WTC11 (cell line): ENCODE data around the gene CLCA1. TPM values are rescaled to one million over a fixed set of nuclear protein-coding genes. Genes with fewer than 3 reads are reported as not detected.

Source experiments
- ATAC-seq: fragments of 200-7000 bp; cut with Tn5 transposase; 2 replicates; pipeline ENCODE4 v1.10.0; 2021; ENCODE audit warnings: mild to moderate bottlenecking, moderate library complexity
- CTCF ChIA-PET: fragments of 300-600 bp; sonication (Branson Sonifier 250); formaldehyde crosslinking; loops from one replicate; lab custom pipeline; 2021; ENCODE audit warnings: antibody characterized with exemption; lab: Charles Lee
- POLR2A ChIA-PET: fragments of 350-600 bp; sonication (Branson Sonifier 250); formaldehyde crosslinking; loops from one replicate; lab custom pipeline; 2021; ENCODE audit warnings: antibody characterized with exemption; lab: Charles Lee
- DNase-seq: peaks from one replicate; pipeline ENCODE4 v3.0.0; 2021; ENCODE audit warnings: low spot score
- H3K27ac Mint-ChIP-seq: 2 replicates; pipeline ENCODE4 v1.8.0; 2021; ENCODE audit warnings: mixed read lengths
- H3K27me3 Mint-ChIP-seq: 2 replicates; pipeline ENCODE4 v1.8.0; 2021; ENCODE audit warnings: low read depth, mild to moderate bottlenecking, moderate library complexity, mixed read lengths
- H3K36me3 Mint-ChIP-seq: 2 replicates; pipeline ENCODE4 v1.8.0; 2021; ENCODE audit warnings: mixed read lengths
- H3K4me1 Mint-ChIP-seq: 2 replicates; pipeline ENCODE4 v1.8.0; 2022; ENCODE audit warnings: mixed read lengths
- H3K4me3 Mint-ChIP-seq: 2 replicates; pipeline ENCODE4 v1.8.0; 2021; ENCODE audit warnings: mild to moderate bottlenecking, moderate library complexity, mixed read lengths
- H3K9me3 Mint-ChIP-seq: 2 replicates; pipeline ENCODE4 v1.8.0; 2021; ENCODE audit warnings: mixed read lengths
- CREB1 ChIP-seq: sonication (generic); formaldehyde crosslinking; IDR thresholded peaks from 2 replicates; pipeline ENCODE4 v1.8.0; 2023; ENCODE audit warnings: mild to moderate bottlenecking, missing genetic modification reagents
- CREM ChIP-seq: sonication (generic); formaldehyde crosslinking; IDR thresholded peaks from 2 replicates; pipeline ENCODE4 v1.8.1; 2022; ENCODE audit warnings: mild to moderate bottlenecking, missing genetic modification reagents, moderate library complexity
- FOXP1 ChIP-seq: sonication (generic); formaldehyde crosslinking; IDR thresholded peaks from 2 replicates; pipeline ENCODE4 v1.8.0; 2022; ENCODE audit warnings: missing genetic modification reagents, mild to moderate bottlenecking, moderate library complexity, borderline replicate concordance
- GTF2I ChIP-seq: fragments of 250-450 bp; sonication (Bioruptor Pico); conservative IDR thresholded peaks from 2 replicates; pipeline ENCODE4 v1.4.0; 2021; ENCODE audit warnings: mild to moderate bottlenecking
- TP53 ChIP-seq: sonication (generic); formaldehyde crosslinking; IDR thresholded peaks from 2 replicates; pipeline ENCODE4 v1.8.1; 2023; ENCODE audit warnings: mild to moderate bottlenecking, missing genetic modification reagents
- ZNF121 ChIP-seq: sonication (generic); formaldehyde crosslinking; IDR thresholded peaks from 2 replicates; pipeline ENCODE4 v1.8.0; 2023; ENCODE audit warnings: missing genetic modification reagents
- ZNF317 ChIP-seq: sonication (generic); formaldehyde crosslinking; IDR thresholded peaks from 2 replicates; pipeline ENCODE4 v1.8.1; 2023; ENCODE audit warnings: low read depth, mild to moderate bottlenecking, moderate library complexity, missing genetic modification reagents, borderline replicate concordance
- total RNA-seq: library from RNA; stranded (reverse); gene quantifications from 3 replicates; pipeline ENCODE4 v1.2.3, GENCODE V29; 2021
- TF ChIP-seq, protein P1 (sequence below): fragments of 250-450 bp; sonication (Bioruptor Pico); IDR thresholded peaks from 2 replicates; pipeline ENCODE4 v1.9.0; 2021; ENCODE audit warnings: mild to moderate bottlenecking
- TF ChIP-seq, protein P2 (sequence below): sonication (generic); formaldehyde crosslinking; IDR thresholded peaks from 2 replicates; pipeline ENCODE4 v1.8.1; 2023; ENCODE audit warnings: mild to moderate bottlenecking, moderate library complexity, missing genetic modification reagents
- TF ChIP-seq, protein P3 (sequence below): fragments of 250-450 bp; sonication (Bioruptor Pico); IDR thresholded peaks from 2 replicates; pipeline ENCODE4 v1.9.0; 2021; ENCODE audit warnings: mild to moderate bottlenecking, borderline replicate concordance
- TF ChIP-seq, protein P4 (sequence below): fragments of 200-600 bp; IDR thresholded peaks from 2 replicates; pipeline ENCODE4 v1.8.0; 2022; ENCODE audit warnings: antibody characterized with exemption
- TF ChIP-seq, protein P5 (sequence below): sonication (generic); formaldehyde crosslinking; IDR thresholded peaks from 2 replicates; pipeline ENCODE4 v1.8.0; 2022; ENCODE audit warnings: mild to moderate bottlenecking, missing genetic modification reagents
- TF ChIP-seq, protein P6 (sequence below): sonication (generic); formaldehyde crosslinking; IDR thresholded peaks from 2 replicates; pipeline ENCODE4 v1.8.0; 2023; ENCODE audit warnings: mild to moderate bottlenecking, missing genetic modification reagents

The CLCA1 gene
- total RNA-seq, 1 experiment from 2014 or later: 0.11 TPM

DNA sequence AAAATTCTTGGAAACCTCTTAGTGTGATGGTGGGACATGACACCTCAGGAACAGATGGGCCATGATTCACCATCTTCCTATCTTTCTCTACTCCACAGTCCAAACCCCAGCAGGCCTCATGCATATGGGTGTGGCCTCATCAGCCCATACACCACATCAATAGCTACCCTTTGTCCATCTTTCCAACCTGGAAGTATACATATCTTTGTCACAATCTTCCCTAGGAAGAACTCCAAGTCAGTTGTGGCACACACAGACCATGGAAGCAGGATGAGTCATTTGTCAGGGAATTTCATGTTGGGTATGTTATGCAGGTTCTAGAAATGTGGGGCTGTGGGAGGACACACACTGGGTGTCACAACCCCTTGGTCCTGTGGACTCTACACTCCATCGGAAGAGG, 47.6 kb downstream of the CLCA1 start:
- no peak overlapping the region for H3K4me3 Mint-ChIP-seq
- TF ChIP-seq TP53: no peak
- no peak for TF ChIP-seq FOXP1 (CRISPR knock-in tag)
- TF ChIP-seq, protein P1, sequence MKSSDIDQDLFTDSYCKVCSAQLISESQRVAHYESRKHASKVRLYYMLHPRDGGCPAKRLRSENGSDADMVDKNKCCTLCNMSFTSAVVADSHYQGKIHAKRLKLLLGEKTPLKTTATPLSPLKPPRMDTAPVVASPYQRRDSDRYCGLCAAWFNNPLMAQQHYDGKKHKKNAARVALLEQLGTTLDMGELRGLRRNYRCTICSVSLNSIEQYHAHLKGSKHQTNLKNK (CRISPR knock-in tag): no peak
- TF ChIP-seq, protein P2, sequence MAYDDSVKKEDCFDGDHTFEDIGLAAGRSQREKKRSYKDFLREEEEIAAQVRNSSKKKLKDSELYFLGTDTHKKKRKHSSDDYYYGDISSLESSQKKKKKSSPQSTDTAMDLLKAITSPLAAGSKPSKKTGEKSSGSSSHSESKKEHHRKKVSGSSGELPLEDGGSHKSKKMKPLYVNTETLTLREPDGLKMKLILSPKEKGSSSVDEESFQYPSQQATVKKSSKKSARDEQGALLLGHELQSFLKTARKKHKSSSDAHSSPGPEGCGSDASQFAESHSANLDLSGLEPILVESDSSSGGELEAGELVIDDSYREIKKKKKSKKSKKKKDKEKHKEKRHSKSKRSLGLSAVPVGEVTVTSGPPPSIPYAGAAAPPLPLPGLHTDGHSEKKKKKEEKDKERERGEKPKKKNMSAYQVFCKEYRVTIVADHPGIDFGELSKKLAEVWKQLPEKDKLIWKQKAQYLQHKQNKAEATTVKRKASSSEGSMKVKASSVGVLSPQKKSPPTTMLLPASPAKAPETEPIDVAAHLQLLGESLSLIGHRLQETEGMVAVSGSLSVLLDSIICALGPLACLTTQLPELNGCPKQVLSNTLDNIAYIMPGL (CRISPR knock-in tag): no peak
- TF ChIP-seq, protein P3, sequence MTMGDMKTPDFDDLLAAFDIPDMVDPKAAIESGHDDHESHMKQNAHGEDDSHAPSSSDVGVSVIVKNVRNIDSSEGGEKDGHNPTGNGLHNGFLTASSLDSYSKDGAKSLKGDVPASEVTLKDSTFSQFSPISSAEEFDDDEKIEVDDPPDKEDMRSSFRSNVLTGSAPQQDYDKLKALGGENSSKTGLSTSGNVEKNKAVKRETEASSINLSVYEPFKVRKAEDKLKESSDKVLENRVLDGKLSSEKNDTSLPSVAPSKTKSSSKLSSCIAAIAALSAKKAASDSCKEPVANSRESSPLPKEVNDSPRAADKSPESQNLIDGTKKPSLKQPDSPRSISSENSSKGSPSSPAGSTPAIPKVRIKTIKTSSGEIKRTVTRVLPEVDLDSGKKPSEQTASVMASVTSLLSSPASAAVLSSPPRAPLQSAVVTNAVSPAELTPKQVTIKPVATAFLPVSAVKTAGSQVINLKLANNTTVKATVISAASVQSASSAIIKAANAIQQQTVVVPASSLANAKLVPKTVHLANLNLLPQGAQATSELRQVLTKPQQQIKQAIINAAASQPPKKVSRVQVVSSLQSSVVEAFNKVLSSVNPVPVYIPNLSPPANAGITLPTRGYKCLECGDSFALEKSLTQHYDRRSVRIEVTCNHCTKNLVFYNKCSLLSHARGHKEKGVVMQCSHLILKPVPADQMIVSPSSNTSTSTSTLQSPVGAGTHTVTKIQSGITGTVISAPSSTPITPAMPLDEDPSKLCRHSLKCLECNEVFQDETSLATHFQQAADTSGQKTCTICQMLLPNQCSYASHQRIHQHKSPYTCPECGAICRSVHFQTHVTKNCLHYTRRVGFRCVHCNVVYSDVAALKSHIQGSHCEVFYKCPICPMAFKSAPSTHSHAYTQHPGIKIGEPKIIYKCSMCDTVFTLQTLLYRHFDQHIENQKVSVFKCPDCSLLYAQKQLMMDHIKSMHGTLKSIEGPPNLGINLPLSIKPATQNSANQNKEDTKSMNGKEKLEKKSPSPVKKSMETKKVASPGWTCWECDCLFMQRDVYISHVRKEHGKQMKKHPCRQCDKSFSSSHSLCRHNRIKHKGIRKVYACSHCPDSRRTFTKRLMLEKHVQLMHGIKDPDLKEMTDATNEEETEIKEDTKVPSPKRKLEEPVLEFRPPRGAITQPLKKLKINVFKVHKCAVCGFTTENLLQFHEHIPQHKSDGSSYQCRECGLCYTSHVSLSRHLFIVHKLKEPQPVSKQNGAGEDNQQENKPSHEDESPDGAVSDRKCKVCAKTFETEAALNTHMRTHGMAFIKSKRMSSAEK (CRISPR knock-in tag): no peak
- no peak for TF ChIP-seq ZNF317
- TF ChIP-seq, all 79 proteins: peak for 0
- ATAC-seq (no peak), DNase-seq (no peak)
- no peaks in the 10 kb centered on the region for H3K27me3 Mint-ChIP-seq
- peaks cover 3% of the 10 kb centered on the region; the same call in 1 of the 2 replicates for H3K9me3 Mint-ChIP-seq
- peaks cover 5% of the 10 kb centered on the region for H3K4me1 Mint-ChIP-seq
- POLR2A ChIA-PET: no interaction called here
- no peaks in the 10 kb centered on the region for H3K36me3 Mint-ChIP-seq
- CTCF ChIA-PET: interaction anchor here (1.3 to 1.4 kb wide), 3 partner anchors 14 to 189 kb away, joined by 4 to 5 read pairs (median 4); partner anchors contain the start of gene SH3GLB1
- H3K27ac Mint-ChIP-seq: no peak overlapping the region

DNA sequence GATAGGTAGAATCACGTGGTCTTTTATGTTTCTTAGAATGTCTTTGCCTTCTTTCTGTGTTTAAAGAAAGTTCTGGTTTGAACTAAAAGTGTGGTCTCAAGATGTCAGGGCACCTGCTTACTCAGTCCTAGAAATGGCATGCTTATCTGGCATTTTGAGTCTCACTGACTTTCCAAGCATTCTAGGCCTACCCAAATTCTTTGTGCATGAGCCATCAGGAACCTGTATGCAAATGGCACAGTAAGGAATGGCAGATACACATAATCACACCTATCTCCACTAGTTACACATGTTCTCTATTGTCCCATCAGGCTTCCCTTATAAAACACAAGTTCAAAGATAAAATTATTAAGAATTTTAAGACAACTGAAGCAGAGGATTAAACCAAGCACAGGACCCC, 48.6 kb downstream of the CLCA1 start:
- H3K4me3 Mint-ChIP-seq: no peak overlapping the region
- DNase-seq: no peak
- TF ChIP-seq, protein P4, sequence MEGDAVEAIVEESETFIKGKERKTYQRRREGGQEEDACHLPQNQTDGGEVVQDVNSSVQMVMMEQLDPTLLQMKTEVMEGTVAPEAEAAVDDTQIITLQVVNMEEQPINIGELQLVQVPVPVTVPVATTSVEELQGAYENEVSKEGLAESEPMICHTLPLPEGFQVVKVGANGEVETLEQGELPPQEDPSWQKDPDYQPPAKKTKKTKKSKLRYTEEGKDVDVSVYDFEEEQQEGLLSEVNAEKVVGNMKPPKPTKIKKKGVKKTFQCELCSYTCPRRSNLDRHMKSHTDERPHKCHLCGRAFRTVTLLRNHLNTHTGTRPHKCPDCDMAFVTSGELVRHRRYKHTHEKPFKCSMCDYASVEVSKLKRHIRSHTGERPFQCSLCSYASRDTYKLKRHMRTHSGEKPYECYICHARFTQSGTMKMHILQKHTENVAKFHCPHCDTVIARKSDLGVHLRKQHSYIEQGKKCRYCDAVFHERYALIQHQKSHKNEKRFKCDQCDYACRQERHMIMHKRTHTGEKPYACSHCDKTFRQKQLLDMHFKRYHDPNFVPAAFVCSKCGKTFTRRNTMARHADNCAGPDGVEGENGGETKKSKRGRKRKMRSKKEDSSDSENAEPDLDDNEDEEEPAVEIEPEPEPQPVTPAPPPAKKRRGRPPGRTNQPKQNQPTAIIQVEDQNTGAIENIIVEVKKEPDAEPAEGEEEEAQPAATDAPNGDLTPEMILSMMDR: no peak
- no peak for TF ChIP-seq CREB1 (CRISPR knock-in tag)
- TF ChIP-seq, protein P5, sequence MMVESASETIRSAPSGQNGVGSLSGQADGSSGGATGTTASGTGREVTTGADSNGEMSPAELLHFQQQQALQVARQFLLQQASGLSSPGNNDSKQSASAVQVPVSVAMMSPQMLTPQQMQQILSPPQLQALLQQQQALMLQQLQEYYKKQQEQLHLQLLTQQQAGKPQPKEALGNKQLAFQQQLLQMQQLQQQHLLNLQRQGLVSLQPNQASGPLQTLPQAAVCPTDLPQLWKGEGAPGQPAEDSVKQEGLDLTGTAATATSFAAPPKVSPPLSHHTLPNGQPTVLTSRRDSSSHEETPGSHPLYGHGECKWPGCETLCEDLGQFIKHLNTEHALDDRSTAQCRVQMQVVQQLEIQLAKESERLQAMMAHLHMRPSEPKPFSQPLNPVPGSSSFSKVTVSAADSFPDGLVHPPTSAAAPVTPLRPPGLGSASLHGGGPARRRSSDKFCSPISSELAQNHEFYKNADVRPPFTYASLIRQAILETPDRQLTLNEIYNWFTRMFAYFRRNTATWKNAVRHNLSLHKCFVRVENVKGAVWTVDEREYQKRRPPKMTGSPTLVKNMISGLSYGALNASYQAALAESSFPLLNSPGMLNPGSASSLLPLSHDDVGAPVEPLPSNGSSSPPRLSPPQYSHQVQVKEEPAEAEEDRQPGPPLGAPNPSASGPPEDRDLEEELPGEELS (CRISPR knock-in tag): no peak
- TF ChIP-seq ZNF121 (CRISPR knock-in tag): no peak
- TF ChIP-seq, protein P6, sequence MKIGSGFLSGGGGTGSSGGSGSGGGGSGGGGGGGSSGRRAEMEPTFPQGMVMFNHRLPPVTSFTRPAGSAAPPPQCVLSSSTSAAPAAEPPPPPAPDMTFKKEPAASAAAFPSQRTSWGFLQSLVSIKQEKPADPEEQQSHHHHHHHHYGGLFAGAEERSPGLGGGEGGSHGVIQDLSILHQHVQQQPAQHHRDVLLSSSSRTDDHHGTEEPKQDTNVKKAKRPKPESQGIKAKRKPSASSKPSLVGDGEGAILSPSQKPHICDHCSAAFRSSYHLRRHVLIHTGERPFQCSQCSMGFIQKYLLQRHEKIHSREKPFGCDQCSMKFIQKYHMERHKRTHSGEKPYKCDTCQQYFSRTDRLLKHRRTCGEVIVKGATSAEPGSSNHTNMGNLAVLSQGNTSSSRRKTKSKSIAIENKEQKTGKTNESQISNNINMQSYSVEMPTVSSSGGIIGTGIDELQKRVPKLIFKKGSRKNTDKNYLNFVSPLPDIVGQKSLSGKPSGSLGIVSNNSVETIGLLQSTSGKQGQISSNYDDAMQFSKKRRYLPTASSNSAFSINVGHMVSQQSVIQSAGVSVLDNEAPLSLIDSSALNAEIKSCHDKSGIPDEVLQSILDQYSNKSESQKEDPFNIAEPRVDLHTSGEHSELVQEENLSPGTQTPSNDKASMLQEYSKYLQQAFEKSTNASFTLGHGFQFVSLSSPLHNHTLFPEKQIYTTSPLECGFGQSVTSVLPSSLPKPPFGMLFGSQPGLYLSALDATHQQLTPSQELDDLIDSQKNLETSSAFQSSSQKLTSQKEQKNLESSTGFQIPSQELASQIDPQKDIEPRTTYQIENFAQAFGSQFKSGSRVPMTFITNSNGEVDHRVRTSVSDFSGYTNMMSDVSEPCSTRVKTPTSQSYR: no peak
- TF ChIP-seq CREM (CRISPR knock-in tag): no peak
- no peak for TF ChIP-seq GTF2I (CRISPR knock-in tag)
- TF ChIP-seq, all 79 proteins: peak for 0
- Mint-ChIP-seq H3K36me3 (no peaks in the 10 kb centered on the region), H3K27me3 (no peaks in the 10 kb centered on the region), H3K9me3 (peaks cover 3% of the 10 kb centered on the region; the same call in 1 of the 2 replicates), H3K27ac (no peak overlapping the region), H3K4me1 (peaks cover 5% of the 10 kb centered on the region)
- peak; percentile 62 for ATAC-seq
- ChIA-PET POLR2A (no interaction called here), CTCF (no interaction called here)
